ENCODE results near the gene ATG9B. TPM values are rescaled to one million over a fixed set of nuclear protein-coding genes. Genes with fewer than 3 reads are reported as not detected.
A peak's percentile ranks its signal among the peaks of the same experiment; 100 is the strongest.
"Not testable (repeated sequence)": the region's sequence is repeated elsewhere in the genome, so short reads cannot be mapped to it uniquely, and the experiment has no call there.

ATG9B gene
- total RNA-seq, 1 experiment from 2014 or later = not detected

DNA sequence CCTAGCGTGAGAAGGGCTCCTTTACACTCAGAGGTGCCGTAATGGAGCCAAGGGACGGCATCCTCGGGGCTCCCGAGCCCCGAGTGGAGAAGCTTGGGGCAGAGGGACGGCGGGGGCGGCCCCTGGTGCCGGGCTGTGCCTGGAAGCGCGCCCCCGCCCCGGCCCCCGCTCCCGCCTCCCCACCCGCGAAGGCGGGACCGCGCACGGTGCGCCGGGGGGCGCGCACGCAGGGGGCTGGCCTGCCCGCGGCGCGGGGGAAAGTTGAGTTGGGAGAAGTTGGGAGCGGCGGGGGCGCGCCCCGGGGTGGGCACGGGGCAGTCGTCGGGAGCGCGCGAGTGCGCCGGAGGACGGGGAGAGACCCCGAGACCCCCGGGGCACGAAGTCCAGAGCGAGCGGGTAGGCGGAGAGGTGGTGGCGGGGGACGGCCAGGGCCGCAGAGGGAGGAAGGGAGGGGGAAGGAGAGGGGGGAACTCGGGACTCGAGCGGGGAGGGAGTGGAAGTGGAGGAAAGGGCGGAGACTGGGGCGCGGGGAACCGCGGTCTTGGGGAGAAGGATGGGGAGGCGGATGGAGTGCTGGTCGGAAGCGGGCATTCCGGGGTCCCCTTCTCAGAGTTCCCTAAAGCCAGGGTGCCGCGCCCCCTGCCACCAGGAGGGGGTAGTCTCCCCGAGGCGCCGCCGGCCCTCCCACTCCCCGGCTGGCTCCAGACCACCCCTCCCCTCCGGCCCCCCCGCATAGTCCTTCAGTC, 35.2 kb upstream of the ATG9B start, which contains the start of gene SLC4A2:
TSS of gene SLC4A2 (plus strand) at position 223 of the 746 bp plus-strand sequence. CDS start 2,399 bp downstream, outside the sequence.
- peak; percentile 92 for DNase-seq (ENCODE audit: low read depth)

DNA sequence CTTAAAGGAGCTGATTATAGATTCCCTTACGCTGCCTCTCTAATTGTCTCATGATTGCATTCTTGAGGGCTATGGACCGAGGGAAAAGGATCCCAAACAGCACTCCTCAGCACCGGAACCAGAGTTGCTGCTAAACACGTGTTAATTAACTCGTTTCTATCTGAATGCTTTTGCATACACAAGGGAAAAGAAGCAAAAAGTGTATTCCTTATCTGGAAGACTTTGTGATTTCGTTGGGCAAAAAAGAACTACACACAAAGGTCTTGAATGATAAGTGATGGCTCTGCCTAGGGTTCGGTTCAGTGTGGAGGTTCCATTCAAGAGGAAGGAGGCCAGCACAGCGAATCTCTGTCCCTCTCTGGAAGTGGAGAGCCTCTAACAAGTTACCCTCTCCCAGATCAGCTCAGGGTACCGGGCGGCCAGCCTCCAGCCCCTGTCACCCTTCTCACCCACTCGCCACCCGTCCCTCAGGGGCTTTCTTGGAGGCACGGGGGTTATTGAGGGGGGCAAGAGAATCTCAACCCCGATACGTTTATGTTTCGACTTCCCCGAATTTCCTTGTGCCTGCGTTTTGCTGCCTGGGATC, 34.6 kb upstream of the ATG9B start:
- peak; percentile 54 for DNase-seq (ENCODE audit: low read depth)

- peak; percentile 100 for DNase-seq (ENCODE audit: low read depth)
Observed at GRCh38 chr7:151057989-151058780, 33.9 kb upstream of the ATG9B start.

GRCh38 chr7:151057506-151057988, 33.3 kb upstream of the ATG9B start, which contains the start of gene CDK5:
TSS of gene CDK5 (minus strand) at chr7:151057897. CDS start at chr7:151057848, 49 bp downstream.
- DNase-seq (ENCODE audit: low read depth) = no peak

- DNase-seq (ENCODE audit: low read depth) = no peak
Observed at GRCh38 chr7:151056666-151057505, 32.6 kb upstream of the ATG9B start.

GRCh38 chr7:151056283-151056665, 32.0 kb upstream of the ATG9B start:
- no peak for DNase-seq (ENCODE audit: low read depth)

DNA sequence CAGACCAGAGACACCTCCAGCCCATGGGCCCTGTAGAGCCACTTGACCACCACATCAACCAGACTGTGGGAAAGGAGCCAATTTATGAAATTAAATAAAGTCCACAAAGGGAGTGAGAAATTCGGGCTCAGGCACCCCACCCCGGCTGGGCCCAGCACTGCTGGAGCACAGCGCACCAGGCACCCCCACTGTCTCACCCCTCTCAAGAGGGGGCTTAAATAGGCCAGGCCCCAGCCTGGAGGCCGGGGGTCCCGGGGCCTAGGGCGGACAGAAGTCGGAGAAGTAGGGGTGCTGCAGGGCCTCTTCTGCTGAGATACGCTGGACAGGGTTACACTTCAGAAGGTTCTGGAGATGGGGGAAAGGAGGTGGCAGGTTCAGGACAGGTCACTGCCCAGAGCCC, 29.5 kb upstream of the ATG9B start:
- no peak for DNase-seq (ENCODE audit: low read depth)

DNA sequence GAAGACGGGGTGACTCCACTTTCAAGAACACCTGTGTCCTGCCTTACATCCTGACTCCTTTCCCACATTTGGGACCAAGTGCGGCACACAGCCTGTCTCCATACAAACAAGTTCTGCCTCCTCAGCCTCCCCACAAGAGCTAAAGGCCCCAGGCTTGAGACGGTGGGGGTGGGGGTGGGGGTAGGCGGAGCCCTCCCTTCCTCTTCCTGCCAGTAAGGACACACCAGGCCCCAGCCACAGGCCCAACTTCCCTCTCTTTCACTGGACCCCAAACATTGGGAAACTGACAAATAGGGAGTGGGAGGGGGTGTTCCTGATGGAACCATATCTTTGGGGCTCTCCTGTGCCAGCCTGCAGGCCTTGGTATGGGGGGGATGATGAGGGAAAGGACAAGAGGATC, 28.8 kb upstream of the ATG9B start:
- no peak for DNase-seq (ENCODE audit: low read depth)

DNA sequence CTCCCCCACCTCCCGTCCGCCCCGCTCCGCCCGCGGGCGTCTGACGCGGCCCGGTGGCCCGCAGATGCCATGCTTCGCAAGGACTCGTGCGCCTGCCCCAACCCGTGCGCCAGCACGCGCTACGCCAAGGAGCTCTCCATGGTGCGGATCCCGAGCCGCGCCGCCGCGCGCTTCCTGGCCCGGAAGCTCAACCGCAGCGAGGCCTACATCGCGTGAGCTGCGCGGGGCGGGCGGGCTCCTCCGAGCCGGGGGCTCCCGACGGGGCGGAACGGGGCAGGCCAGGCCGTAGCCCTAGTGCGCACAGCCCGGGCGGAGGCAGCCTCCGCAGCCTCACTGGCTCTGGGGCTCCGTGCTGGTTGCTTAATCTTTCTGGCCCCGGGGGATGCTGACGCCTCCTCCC, 26.8 kb upstream of the ATG9B start:
- DNase-seq (ENCODE audit: low read depth) = peak; percentile 80

DNA sequence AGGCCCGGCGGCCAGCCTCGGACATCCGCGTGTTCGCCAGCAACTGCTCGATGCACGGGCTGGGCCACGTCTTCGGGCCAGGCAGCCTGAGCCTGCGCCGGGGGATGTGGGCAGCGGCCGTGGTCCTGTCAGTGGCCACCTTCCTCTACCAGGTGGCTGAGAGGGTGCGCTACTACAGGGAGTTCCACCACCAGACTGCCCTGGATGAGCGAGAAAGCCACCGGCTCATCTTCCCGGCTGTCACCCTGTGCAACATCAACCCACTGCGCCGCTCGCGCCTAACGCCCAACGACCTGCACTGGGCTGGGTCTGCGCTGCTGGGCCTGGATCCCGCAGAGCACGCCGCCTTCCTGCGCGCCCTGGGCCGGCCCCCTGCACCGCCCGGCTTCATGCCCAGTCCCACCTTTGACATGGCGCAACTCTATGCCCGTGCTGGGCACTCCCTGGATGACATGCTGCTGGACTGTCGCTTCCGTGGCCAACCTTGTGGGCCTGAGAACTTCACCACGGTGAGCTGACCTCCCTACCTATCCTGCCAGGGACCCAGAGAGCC, 24.7 kb upstream of the ATG9B start:
- no peak for DNase-seq (ENCODE audit: low read depth)

DNA sequence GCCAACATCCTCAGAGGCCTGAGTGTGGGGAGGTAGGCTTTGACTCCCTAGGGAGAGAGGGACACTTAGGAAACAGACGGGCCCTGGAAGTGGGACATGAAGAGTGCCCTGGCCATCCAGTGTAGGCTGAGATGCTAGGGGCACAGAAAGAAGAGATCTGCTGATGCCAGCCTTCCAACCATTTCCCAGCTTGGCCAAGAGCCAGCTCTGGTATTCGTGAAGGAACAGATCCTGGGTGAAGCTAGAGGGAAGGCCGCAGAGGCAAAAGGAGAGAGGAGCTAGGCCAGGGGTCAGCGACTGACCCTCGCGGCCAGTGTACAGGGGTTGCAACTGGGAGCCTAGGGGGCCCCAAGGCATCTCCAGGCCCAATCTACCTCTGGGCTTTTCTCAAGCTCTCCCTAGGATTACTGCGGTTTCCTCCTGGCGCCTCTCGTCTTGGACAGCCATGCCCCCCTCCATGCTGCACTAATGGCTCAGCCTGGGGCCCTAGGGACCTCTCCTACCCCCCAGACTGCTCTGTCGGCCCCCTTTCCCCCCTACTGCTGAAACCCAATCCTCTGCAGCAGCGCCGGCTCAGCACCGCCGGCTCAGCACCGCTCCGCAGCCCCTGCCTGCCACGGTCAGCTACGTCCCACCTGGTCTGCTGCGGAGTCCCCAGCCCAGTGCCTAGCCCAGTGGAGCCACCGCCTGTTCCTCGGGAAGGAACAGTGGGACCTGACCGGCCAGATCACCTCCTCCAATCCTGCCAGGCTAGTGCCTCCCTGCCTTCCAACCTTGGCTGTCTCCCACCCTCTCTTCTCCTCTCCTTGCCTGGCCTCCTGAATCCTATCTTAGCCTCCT, 23.9 kb upstream of the ATG9B start, which contains the start of gene ASIC3:
TSS of gene ASIC3 (plus strand) at position 556 of the 840 bp plus-strand sequence. CDS start 355 bp downstream, outside the sequence.
- no peak for DNase-seq (ENCODE audit: low read depth)

DNA sequence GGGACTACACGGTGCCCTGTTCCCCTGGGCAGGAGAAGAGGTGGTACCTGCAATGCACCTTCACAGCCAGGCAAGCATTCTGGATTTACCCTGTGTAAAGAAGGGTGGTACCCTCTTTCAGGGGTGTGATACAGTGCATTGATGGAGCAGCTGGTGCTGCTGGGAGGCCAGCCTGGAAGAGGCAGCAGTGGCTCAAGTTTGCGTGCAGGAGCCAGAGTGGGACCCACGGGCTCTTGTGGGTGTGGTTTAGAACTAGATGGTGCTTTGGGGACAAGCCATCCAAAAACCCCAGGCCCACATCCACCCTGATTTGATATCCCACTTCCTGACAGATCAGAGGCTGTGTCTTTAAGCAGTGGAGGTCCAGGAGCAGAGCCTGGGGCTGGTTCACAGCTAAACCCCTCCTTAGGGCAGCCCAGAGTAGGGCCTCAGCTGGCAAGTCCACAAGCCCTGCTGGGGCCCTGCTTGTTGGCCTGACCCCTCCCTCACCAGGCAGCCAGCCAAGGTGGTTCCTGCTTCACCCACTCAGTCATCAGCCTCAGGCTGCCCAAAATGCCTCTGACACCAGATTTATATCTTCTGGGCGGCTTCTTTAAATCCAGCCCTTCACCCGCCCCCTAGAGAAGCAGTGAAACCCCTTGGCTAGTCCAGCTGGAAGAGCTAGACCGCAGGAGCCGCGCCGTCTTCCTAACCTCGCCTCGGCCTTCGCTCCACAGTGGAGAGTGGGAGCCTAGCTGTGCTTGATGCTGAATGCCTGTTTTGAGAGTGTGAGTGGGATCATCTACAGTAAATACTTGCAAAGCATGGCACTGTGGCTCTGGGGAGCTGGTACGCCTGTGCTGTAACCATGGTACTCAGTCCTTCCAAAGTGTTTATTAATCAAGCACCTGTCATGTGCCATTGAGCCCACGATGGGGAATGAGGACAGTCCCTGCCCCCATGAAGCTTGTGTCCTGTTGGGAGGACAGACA, 22.6 kb upstream of the ATG9B start:
- DNase-seq (ENCODE audit: low read depth) = peak; percentile 95

DNA sequence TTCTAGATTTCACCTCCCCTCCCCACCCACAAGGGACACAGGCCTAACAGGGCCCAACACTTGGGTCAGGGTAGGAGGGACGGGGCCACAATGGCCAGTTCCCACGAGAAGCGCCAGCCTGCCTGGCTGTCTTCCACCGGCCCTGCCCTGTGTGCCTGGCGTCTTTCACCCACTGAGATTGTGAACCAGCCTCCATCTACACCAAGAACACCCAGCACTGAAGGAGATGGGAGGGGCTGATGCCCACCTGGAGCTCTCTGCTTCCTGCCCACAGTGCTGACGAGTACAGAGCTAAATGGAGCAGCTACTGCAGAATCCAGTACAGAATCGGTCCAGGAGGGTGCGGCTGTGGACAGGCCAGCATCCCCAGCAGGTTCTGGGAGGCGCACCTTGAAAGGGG, 21.7 kb upstream of the ATG9B start:
- no peak for DNase-seq (ENCODE audit: low read depth)

- no peak for DNase-seq (ENCODE audit: low read depth)
Observed at GRCh38 chr7:151045262-151045661, 21.0 kb upstream of the ATG9B start.

DNA sequence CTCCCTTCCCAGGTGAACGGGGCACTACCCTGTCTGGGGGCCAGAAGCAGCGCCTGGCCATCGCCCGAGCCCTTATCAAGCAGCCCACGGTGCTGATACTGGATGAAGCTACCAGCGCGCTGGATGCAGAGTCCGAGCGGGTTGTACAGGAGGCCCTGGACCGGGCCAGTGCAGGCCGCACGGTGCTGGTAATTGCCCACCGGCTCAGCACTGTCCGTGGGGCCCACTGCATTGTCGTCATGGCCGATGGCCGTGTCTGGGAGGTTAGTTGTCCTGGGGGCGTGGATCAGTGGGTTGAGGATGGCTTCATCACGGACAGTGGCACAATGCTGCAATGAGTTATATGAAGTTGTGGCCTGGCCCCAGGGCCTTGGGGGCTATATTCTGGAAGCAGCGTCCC, 19.7 kb upstream of the ATG9B start:
- DNase-seq (ENCODE audit: low read depth) = no peak

DNA sequence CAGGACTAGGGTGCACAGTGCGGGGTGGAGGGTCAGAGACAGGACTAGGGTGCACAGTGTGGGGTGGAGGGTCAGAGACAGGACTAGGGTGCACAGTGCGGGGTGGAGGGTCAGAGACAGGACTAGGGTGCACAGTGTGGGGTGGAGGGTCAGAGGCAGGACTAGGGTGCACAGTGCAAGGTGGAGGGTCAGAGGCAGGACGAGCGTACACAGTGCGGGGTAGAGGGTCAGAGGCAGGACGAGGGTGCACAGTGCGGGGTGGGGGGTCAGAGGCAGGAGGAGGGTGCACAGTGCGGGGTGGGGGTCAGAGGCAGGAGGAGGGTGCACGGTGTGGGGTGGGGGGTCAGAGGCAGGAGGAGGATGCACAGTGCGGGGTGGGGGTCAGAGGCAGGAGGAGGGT, 19.2 kb upstream of the ATG9B start:
- DNase-seq (ENCODE audit: low read depth) = not testable (repeated sequence)

- DNase-seq (ENCODE audit: low read depth) = no peak
Observed at GRCh38 chr7:151040616-151041375, 16.5 kb upstream of the ATG9B start.
